Fibroblast of upper back skin (primary cell): ENCODE data around the gene NIT2.

Source experiments
- DNase-seq: peaks from one replicate; pipeline ENCODE4 v3.0.0-alpha.2; 2013

The NIT2 gene

DNA sequence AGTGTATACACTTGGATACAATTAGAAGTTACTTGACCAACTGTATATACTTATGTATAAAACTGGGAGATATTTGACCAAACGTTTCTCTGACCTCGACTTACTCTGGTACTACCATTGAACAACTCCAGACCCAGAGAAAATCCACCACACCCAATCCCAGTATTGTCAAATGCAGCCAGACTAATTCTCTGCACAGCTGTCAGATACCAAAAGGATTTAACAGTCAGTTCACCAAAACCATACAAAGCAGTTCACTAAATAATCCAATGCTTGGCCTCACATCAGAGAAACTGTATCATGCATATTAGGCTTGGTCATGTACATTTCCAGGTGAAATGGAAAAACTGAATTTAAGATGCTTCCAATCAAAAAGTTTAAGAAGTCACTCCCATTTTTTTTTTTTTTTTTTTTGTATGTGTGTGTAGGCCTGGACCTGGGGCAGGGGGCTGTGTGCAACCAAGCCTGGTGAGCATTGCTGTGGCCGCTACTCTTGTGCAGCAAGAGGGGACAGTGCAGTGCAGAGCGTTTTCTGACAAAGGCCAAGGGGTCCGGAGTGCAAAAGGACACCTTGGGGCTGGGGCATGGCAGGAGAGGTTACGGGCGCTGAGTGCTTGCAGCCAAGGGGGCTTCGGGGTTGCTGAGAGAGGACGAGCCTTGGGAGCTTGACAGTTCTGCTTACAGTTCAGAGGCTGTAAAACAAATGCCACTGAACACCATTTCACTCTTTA is 64.9 kb downstream of the NIT2 start:
- DNase-seq: no peak

DNA sequence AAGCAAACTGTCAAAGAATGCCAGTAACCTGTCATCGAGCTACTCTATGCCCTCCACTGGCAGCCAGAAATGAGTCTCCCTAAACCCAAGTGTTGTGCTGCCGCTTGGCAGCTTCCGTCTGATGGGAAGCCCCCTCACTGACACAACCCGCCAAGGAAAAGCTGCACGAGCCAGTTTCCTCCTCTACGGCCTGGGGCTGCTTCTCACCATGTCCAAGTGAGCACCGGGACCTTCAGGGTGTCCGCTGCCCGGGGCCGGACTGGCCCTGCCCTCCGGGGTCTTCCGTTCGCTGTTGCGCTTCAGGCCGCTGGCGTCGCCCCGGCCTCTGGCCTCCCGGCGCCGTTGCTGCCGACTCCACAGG is 65.8 kb downstream of the NIT2 start:
- no peak for DNase-seq

DNA sequence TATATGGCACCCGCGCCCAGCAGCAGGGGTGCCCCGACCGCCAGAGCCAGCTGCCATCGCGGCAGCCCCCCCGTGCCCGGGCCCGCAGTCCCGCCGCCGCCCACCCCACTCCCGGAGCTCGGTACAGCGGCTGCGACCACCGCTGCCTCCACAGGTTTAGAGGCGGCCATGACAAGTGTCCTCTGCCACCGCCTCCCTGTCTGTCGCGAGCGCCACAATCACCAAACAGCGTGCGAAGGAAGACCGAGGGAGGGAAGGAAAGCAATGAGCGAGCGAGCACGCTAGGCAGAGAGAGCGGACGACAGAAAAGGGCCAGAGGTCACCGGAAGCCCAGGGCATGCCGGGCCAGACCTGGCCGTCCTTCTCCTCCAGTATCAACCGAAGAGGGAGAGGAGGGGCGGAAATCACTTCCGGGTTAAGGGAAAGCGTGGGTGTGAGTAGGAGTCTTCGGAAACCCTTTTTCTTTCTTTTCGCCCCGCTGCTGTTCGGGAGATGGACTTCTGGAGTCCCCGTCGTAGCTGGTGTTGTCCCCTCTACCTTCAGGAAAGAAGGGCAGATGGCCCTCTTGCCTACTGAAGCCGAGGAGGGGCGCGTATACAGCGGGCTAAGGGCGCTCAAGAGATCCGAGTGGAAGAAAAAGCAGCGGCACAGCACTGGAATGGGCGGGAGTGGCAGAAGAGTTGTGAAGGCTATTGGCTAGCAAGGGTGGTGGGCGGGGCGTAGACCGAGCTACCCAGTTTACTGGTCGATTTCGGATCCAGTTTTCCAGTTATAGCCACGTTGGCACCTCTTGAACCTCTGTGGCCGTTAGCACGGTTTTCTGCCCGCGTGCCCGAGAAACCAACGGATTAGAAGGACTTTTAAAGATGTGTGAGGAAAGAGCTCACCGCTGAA is 66.5 kb downstream of the NIT2 start, which contains the start of the genes LNP1 and TOMM70:
Gene LNP1, plus strand, starts transcription at position 760 of the 894 bp plus-strand sequence. CDS start 28,191 bp downstream, outside the sequence.
Gene TOMM70, minus strand, starts transcription at position 310 of the 894 bp plus-strand sequence. Its CDS starts 140 bp downstream, at position 170.
- peak; percentile 97 for DNase-seq

DNA sequence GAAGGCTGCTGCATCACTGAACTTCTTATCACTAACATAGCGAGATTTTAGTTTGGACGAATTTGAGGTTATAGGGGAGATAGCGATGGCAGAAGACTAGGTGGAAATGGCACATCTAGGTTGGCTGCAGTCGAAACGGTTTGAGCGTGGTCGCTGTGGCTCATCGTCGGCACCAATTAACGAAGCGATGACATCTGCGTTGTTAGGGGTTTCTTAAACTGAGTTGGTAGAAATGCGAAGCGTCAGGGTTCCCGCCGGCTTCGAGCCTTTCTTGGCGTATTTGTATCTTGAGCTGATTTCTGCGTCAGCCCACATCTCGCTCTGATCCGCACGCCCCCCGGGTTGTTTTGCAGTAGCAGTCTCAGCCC is 67.1 kb downstream of the NIT2 start:
- DNase-seq: peak; percentile 56

DNA sequence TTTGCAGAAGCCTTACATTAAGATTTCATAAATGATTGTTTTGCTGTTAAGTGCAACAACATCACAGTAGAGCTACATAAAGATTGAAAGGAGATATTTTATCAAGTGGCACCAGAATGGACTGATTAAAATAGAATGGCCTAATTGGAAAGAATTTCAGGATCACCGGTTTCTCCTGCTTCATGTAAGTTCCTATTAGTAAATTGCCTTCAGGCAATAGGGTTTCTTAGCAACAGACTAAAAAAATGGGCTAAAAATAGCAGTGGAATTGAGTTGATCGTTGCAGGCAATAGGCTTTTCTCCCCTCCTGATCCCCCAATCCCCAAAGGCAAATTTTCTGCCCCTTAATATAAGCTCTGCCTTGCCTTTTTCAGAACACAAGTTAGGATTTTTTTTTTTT is 67.7 kb downstream of the NIT2 start:
- peak; percentile 55 for DNase-seq

DNA sequence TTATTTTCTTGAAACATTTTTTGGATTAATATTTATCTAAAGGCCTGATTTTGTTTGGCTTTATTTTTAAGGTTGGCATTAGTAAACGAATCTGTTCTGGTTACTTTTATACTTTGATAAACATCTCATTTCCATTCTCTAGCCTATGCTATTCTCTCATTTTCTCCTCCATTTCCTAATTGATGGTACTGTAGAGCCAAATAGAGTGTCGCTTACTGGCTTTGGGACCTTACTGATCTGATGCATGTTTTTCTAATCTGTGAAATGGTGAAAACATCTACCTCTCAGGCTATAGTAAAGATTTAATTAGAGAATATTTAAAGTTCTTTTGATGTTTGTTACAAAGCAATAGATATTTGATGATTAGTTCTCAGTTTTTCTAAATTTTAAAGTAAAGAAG is 68.3 kb downstream of the NIT2 start:
- no peak for DNase-seq

- peak; percentile 17 for DNase-seq
Observed at GRCh38 chr3:100403362-100404249, 69.0 kb downstream of the NIT2 start.

DNA sequence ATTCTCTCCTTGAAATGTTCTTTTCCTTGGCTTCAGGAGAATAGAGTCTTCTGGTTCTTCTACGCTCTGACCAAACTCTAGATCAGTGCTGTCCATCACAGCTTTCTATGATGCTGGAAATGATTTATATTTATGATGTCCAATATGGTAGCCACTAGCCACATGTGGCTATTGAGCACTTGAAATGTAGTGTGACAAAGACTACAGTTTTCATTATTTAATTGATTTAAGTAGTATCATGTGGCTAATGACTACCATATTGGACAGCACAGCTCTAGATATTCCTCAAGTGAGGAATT is 69.6 kb downstream of the NIT2 start:
- DNase-seq: no peak

DNA sequence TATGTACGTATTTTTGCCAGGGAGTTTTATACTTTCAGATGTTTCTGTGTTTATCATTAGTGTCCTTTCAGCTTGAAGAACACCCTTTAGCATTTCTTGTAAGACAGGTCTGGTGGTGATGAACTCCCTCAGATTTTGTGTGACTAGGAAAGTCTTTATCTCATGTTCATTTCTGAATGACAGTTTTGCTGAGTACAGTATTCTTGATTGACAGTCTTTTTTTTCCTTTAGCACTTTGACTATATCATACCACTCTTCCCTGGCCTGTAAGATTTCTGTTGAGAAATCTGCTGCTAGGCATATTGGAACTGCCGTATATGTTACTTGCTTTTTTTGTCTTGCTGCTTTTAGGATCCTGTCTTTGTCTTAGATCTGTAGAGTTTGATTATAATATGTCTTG is 72.6 kb downstream of the NIT2 start:
- no peak for DNase-seq

- DNase-seq: no peak
Observed at GRCh38 chr3:100407977-100408532, 73.5 kb downstream of the NIT2 start.
